Cardiac muscle cell (in vitro differentiated cells and primary cell): ENCODE results near the gene PIK3R2. TPM values are rescaled to one million over a fixed set of nuclear protein-coding genes. Genes with fewer than 3 reads are reported as not detected.

ENCODE experiments used
- DNase-seq, 2 donors: peaks; one replicate each; pipeline versions ENCODE4 v3.0.0 to v3.0.0-alpha.2; 2010 to 2017; ENCODE audit warnings: low read depth in 1 of 2, low spot score in 1 of 2
- H3K27ac ChIP-seq: fragments of 200-600 bp; sonication (generic); 2 replicates; pipeline ENCODE4 v1.5.1; 2016
- H3K27me3 ChIP-seq: fragments of 200-600 bp; sonication (generic); 2 replicates; pipeline ENCODE4 v1.6.0; 2016; ENCODE audit warnings: control low read depth
- H3K36me3 ChIP-seq: fragments of 200-600 bp; sonication (generic); 2 replicates; pipeline ENCODE4 v1.5.1; 2016; ENCODE audit warnings: control low read depth
- H3K4me1 ChIP-seq: fragments of 200-600 bp; sonication (generic); 2 replicates; pipeline ENCODE4 v1.8.1; 2017; ENCODE audit warnings: low read depth, mild to moderate bottlenecking, mixed run types
- H3K4me3 ChIP-seq: fragments of 200-600 bp; sonication (generic); 2 replicates; pipeline ENCODE4 v1.5.1; 2016; ENCODE audit warnings: mild to moderate bottlenecking
- H3K9me3 ChIP-seq: fragments of 200-600 bp; sonication (generic); 2 replicates; pipeline ENCODE4 v1.5.1; 2017; ENCODE audit warnings: low read depth, mild to moderate bottlenecking, control low read depth
- CTCF ChIP-seq: IDR thresholded peaks from 2 replicates; pipeline ENCODE4 v1.5.1; 2012; ENCODE audit warnings: low read depth, mild to moderate bottlenecking, low read length
- polyA plus RNA-seq: library from polyadenylated mRNA; unstranded; fragments of >200 nt; fragmentation: Nextera tagmentation; extraction: Ambion mirVana; gene quantifications from 2 replicates; pipeline ENCODE4 v1.2.1, GENCODE V29; 2016
- total RNA-seq: library from RNA; depleted of rRNA; stranded (reverse); fragments of >200 nt; gene quantifications from 2 replicates; pipeline ENCODE4 v1.2.3, GENCODE V29; 2016

Gene PIK3R2
- total and polyA plus RNA-seq, 2 experiments from 2014 or later, result 53.8 to 64.7 TPM

GRCh38 chr19:18196511-18196845 is 43.5 kb downstream of the PIK3R2 start:
- Histone ChIP-seq H3K4me1 (peaks cover 7% of the 10 kb centered on the region), H3K36me3 (peaks cover 12% of the 10 kb centered on the region), H3K9me3 (no peaks in the 10 kb centered on the region), H3K27ac (no peak overlapping the region), H3K27me3 (no peaks in the 10 kb centered on the region), H3K4me3 (no peak overlapping the region)
- no peak for DNase-seq
- no peak for TF ChIP-seq CTCF

GRCh38 chr19:18197306-18197705 is 44.3 kb downstream of the PIK3R2 start:
- H3K4me3 ChIP-seq, result no peak overlapping the region
- H3K27me3 ChIP-seq, result no peaks in the 10 kb centered on the region
- H3K4me1 ChIP-seq, result peaks cover 7% of the 10 kb centered on the region
- DNase-seq, result no peak
- H3K36me3 ChIP-seq, result peaks cover 15% of the 10 kb centered on the region
- H3K27ac ChIP-seq, result no peak overlapping the region
- H3K9me3 ChIP-seq, result no peaks in the 10 kb centered on the region
- TF ChIP-seq CTCF, result no peak

- H3K4me3 ChIP-seq, result no peak overlapping the region
- peaks cover 15% of the 10 kb centered on the region for H3K36me3 ChIP-seq
- no peak for TF ChIP-seq CTCF
- H3K27me3 ChIP-seq, result no peaks in the 10 kb centered on the region
- DNase-seq, result no peak
- peak overlapping the region; percentile 9 for H3K27ac ChIP-seq
- H3K9me3 ChIP-seq, result no peaks in the 10 kb centered on the region
- peaks cover 8% of the 10 kb centered on the region for H3K4me1 ChIP-seq
These were observed 45.0 kb downstream of the PIK3R2 start for GRCh38 chr19:18197941-18198340.

- H3K27ac ChIP-seq, result peak overlapping the region; percentile 9
- H3K4me1 ChIP-seq, result peaks cover 10% of the 10 kb centered on the region
- H3K9me3 ChIP-seq, result no peaks in the 10 kb centered on the region
- H3K27me3 ChIP-seq, result no peaks in the 10 kb centered on the region
- TF ChIP-seq CTCF, result no peak
- H3K4me3 ChIP-seq, result no peak overlapping the region
- no peak for DNase-seq
- peaks cover 15% of the 10 kb centered on the region for H3K36me3 ChIP-seq
These were observed 45.4 kb downstream of the PIK3R2 start for GRCh38 chr19:18198374-18198773.

- TF ChIP-seq CTCF, result no peak
These were observed 49.4 kb downstream of the PIK3R2 start for GRCh38 chr19:18202397-18202777.

More at GRCh38 chr19:18202397-18202777, 49.4 kb downstream of the PIK3R2 start:
- H3K27ac ChIP-seq, result no peak overlapping the region
- H3K4me3 ChIP-seq, result no peak overlapping the region
- no peak for DNase-seq
- peaks cover 15% of the 10 kb centered on the region for H3K36me3 ChIP-seq
- H3K9me3 ChIP-seq, result no peaks in the 10 kb centered on the region
- peaks cover 10% of the 10 kb centered on the region for H3K4me1 ChIP-seq
- no peaks in the 10 kb centered on the region for H3K27me3 ChIP-seq
